Naive B cell (primary cell): Measurements from ENCODE around the gene SLC22A31. TPM values are rescaled to one million over a fixed set of nuclear protein-coding genes. Genes with fewer than 3 reads are reported as not detected.

Experiments used
- ATAC-seq, 2 donors: fragments of 150-1000 bp; cut with Tn5 transposase; 2 replicates each; pipeline ENCODE4 v1.10.0; 2021; ENCODE audit warnings: low read depth in 2 of 2, mild to moderate bottlenecking in 2 of 2, moderate library complexity in 2 of 2
- DNase-seq: peaks from one replicate; pipeline ENCODE4 v3.0.0; 2022
- H3K27ac Mint-ChIP-seq, 6 donors: one replicate each; pipeline ENCODE4 v1.8.0; 2020 to 2022; ENCODE audit warnings: mild to moderate bottlenecking in 6 of 6, mixed read lengths in 6 of 6, moderate library complexity in 5 of 6, inconsistent platforms in 2 of 6
- H3K27me3 Mint-ChIP-seq, 3 donors: one replicate each; pipeline ENCODE4 v1.8.0; 2021 to 2022; ENCODE audit warnings: mixed read lengths in 3 of 3, mild to moderate bottlenecking in 1 of 3
- H3K36me3 Mint-ChIP-seq, 2 donors: one replicate each; pipeline ENCODE4 v1.8.0; 2020 to 2022; ENCODE audit warnings: mixed read lengths in 2 of 2, inconsistent platforms in 1 of 2, mild to moderate bottlenecking in 1 of 2
- H3K4me1 Mint-ChIP-seq, 3 donors: one replicate each; pipeline ENCODE4 v1.8.0; 2020 to 2022; ENCODE audit warnings: mixed read lengths in 3 of 3, inconsistent platforms in 1 of 3, mild to moderate bottlenecking in 1 of 3, moderate library complexity in 1 of 3
- H3K4me3 Mint-ChIP-seq, 8 donors: one replicate each; pipeline ENCODE4 v1.8.0; 2020 to 2022; ENCODE audit warnings: mild to moderate bottlenecking in 8 of 8, mixed read lengths in 8 of 8, moderate library complexity in 8 of 8, inconsistent platforms in 2 of 8
- H3K9me3 Mint-ChIP-seq, 7 donors: one replicate each; pipeline ENCODE4 v1.8.0; 2020 to 2022; ENCODE audit warnings: mixed read lengths in 7 of 7, mild to moderate bottlenecking in 5 of 7, inconsistent platforms in 2 of 7, moderate library complexity in 1 of 7
- polyA plus RNA-seq, 6 donors: library from polyadenylated mRNA; unstranded; fragments of 300-500 nt; fragmentation: Illumina TruSeq; gene quantifications; one replicate each; pipeline ENCODE4 v1.2.3, GENCODE V29; 2021; ENCODE audit warnings: low read depth in 6 of 6

Gene SLC22A31
- polyA plus RNA-seq, 6 donors from 2014 or later: not detected

DNA sequence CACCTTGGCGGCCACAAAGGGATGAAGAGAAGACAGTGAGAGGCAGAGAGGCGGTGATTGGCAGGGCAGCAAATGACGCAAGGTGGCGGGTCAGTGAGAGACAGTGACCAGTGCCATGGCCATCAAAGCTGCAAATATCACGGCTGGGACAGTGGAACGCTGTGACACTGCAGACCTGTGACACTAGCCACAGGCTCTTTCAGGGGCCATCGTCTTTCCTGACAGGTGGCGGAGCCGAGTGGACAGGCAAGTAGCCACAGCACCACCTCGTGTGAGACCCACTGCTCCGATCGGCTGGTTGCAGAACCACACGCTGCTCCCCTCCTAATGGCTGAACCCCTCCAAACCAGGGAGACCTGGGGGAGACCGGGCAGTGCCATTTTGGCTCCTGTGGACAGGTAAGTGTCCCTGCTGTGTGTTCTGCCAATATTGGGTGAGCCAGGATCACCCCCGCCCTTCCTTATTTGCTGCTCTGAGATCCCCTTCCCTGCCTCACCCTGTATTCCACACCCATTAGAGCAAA, 9.2 kb upstream of the SLC22A31 start:
- Mint-ChIP-seq H3K4me1 (peaks cover 0 to 4% (median 0%) of the 10 kb centered on the region in 3 donors), H3K27me3 (peaks cover 19 to 34% (median 20%) of the 10 kb centered on the region in 3 donors), H3K27ac (no peak overlapping the region), H3K9me3 (no peaks in the 10 kb centered on the region), H3K4me3 (no peak overlapping the region), H3K36me3 (no peaks in the 10 kb centered on the region)
- DNase-seq: no peak
- no peak for ATAC-seq

DNA sequence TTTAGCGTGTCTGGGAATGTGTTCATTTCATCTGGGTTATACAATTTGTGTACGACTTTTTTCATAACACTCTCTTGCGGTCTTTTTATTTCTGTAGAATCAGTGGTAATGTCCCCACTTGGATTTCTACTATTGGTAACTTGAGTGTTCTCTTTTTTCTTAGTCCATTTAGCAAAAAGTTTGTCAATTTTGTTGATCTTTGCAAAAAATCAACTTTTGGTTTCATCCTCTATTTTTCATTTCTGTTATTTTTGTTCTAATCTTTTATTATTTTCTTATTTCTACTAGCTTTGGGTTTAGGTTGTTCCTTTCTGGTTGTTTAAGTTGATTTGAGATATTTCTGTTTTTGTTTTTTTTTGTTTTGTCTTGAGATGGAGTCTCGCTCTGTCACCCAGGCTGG, 7.7 kb upstream of the SLC22A31 start:
- H3K4me1 Mint-ChIP-seq: peaks cover 2 to 6% (median 3%) of the 10 kb centered on the region in 3 donors
- ATAC-seq: no peak
- peaks cover 34 to 50% (median 34%) of the 10 kb centered on the region in 3 donors for H3K27me3 Mint-ChIP-seq
- H3K4me3 Mint-ChIP-seq: no peak overlapping the region
- no peak overlapping the region for H3K27ac Mint-ChIP-seq
- no peak for DNase-seq
- H3K36me3 Mint-ChIP-seq: peaks cover 0 to 5% of the 10 kb centered on the region in 2 donors
- peaks cover 0 to 8% (median 3%) of the 10 kb centered on the region in 7 donors for H3K9me3 Mint-ChIP-seq

DNA sequence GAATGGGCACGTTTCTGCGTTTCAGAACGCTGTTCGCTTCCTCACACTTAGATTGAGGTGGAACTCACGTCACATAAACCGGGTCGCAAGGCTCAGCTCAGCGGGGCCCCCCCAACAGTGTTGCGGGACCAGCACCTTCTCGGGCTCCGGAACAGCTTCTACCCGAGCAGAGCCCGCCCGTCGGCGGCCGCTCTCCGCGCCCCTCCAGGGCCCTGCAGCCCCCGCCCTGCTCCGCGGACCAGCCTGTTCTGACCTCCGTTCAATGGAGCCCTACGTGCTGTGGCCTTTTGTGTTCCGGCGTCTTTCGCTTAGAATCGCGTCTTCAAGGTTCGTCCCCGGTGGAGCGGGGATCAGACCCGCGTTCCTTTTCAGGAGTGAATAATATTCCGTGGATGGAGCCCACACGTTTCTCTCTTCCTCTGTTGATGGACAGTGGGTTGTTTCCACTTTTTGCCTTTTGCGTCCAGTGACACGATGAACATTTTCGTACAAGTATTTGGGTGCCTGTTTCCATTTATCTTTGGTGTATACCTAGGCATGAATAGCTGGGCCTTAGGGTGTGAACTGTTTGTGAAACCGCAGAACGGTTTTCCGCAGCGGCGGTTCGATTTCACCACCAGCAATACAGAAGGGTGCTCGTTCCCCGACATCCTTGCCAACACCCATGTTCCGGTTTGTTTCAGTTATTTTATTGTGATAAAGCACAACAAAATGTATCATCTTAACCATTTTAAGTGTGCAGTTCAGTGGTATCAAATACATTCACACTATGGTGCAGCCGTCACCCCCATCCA, 2.3 kb upstream of the SLC22A31 start:
- Mint-ChIP-seq H3K4me3 (peak overlapping the region; percentile 22 to 85 (median 70)), H3K27me3 (peaks cover 24 to 73% (median 28%) of the 10 kb centered on the region in 3 donors)
- peak in 1 of 2 donors; percentile 9 for ATAC-seq

DNA sequence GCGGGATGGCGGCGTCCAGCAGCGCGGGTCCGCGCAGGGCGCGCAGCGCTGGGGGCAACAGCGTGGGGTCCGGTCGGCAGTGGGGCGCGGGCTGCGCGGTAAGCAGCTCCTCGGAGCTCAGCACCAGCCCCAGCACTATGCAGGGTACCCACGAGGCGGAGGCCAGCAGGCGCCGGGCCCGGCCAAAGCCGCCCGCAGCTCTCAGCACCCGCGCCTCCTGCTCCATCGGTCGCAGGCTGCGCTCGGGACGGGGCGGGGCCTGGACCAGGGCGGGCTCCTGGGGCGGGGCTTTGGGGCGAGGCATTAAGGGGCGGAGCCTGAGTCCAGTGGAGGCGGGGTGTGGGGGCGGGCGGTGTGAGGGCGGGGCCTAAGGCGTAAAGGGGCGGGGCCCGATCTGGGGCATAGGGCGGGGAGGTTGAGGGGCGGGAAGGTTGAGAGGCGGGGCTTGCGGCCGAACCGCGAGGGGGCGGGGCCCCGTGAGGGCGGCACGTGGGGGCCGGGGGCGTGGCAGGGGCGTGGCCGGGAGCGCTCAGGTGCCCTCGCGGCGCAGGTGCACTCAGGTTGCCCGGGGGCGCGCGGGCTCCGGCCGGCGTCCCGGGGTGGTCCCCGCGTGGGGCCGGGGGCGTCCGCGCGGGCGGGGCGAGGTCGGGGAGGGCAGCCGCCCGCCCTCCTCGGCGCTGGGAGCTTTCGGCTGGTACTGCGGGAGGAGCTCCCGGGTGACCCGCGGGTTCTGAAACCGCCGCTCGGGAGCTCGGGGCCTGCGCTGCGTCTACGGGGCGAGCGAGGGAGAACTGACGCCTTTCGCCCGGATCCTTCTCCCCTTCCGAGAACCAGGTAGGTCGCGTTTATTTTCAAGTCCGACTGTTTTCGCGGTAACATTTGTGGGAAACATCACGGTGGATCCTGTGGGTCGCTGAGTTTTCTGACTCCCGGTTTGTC, 1.4 kb upstream of the SLC22A31 start:
- Mint-ChIP-seq H3K9me3 (peaks cover 0 to 12% (median 7%) of the 10 kb centered on the region in 7 donors), H3K27ac (peak overlapping the region in 2 of 6 donors; percentile 11 to 28), H3K4me3 (peak overlapping the region; percentile 22 to 85 (median 70)), H3K4me1 (peaks cover 12 to 18% (median 14%) of the 10 kb centered on the region in 3 donors), H3K36me3 (peaks cover 0 to 8% of the 10 kb centered on the region in 2 donors), H3K27me3 (peaks cover 21 to 75% (median 35%) of the 10 kb centered on the region in 3 donors)
- DNase-seq (peak; percentile 71), ATAC-seq (peak; percentile 83 to 85)

More for the DNA sequence above, 2.3 kb upstream of the SLC22A31 start:
- H3K36me3 Mint-ChIP-seq: peaks cover 0 to 8% of the 10 kb centered on the region in 2 donors
- H3K9me3 Mint-ChIP-seq: peaks cover 0 to 12% (median 7%) of the 10 kb centered on the region in 7 donors
- H3K4me1 Mint-ChIP-seq: peaks cover 12 to 18% (median 14%) of the 10 kb centered on the region in 3 donors
- peak overlapping the region in 4 of 6 donors; percentile 23 to 83 (median 29) for H3K27ac Mint-ChIP-seq
- no peak for DNase-seq

DNA sequence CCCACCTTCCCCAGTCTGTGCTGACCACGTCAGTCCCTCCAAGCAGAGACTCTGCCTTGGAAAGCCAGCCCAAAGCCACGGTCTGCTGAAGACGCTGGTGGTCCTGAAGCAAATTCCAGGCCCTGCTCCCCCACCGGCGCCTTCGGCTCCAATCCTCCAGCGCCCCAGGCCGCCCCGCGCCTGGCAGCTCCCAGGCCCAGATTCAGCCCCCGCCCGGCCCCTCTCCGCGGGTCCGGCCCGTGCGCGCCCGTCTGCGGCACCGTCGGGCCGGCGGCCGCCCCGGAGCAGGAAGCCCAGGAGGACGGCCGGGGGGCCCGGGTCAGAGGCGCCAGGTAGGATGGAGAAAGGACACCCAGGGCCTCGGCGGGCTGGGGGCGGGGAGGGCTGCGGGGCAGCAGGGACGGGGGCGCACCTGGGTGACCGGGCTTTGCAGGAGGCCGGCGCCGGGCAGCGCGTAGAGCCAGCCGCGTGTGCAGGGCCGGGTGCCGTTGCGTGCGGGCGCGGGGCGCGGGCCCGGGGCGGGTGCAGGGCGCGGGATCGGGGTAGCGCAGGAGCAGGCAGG, 594 bp upstream of the SLC22A31 start:
- peaks cover 12 to 18% (median 14%) of the 10 kb centered on the region in 3 donors for H3K4me1 Mint-ChIP-seq
- ATAC-seq: no peak
- no peak overlapping the region for H3K27ac Mint-ChIP-seq
- no peak for DNase-seq
- H3K9me3 Mint-ChIP-seq: peaks cover 0 to 12% (median 7%) of the 10 kb centered on the region in 7 donors
- H3K27me3 Mint-ChIP-seq: peaks cover 17 to 71% (median 35%) of the 10 kb centered on the region in 3 donors
- H3K36me3 Mint-ChIP-seq: peaks cover 0 to 8% of the 10 kb centered on the region in 2 donors
- H3K4me3 Mint-ChIP-seq: peak overlapping the region in 6 of 8 donors; percentile 26 to 75 (median 59)

DNA sequence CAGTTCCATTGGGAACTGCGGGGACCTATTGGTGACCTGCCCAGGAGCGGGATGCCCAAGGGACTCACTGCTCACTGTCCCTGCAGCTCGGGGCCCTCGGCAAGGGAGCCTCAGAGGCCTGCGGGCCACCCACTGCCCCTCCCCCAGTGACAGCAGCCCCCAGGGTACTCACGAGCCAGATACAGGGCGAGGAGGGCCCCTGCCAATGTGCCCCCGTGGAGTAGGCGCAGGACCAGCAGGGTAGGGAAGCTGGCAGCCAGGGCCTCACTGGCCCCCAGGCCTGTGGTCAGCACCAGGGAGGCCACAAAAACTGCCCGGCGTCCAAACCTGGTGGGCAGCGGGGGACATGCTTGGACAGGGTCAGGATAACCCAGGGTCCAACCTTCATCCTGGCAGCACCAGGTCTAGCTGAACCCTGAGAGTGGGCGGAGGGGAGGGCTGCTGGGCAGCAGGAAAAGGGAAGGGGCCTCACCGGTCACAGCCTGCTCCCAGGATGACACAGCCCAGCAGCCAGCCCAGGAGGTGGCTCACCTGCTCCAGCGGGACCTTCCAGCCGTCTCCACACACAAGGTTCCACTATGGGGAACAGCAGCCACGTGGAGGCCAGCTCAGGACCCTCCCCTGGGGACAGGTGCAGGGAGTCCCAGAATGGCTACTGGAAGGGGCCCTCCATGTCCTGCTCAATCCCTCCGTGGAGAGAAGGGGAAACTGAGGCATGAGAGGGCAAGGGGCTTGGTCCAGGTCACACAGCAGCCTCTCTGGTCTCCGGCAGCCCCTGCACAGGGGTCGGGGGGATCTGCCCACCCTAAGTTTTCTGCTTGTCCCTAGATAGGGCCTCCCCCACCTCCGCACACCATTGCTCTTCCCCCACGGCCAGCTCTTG, 855 bp downstream of the SLC22A31 start:
- Mint-ChIP-seq H3K4me1 (peaks cover 12 to 18% (median 14%) of the 10 kb centered on the region in 3 donors), H3K36me3 (peaks cover 0 to 8% of the 10 kb centered on the region in 2 donors), H3K9me3 (peaks cover 0 to 12% (median 7%) of the 10 kb centered on the region in 7 donors), H3K27ac (no peak overlapping the region), H3K27me3 (peaks cover 17 to 68% (median 35%) of the 10 kb centered on the region in 3 donors), H3K4me3 (peak overlapping the region in 6 of 8 donors; percentile 16 to 53 (median 33))
- DNase-seq: no peak
- ATAC-seq: no peak

DNA sequence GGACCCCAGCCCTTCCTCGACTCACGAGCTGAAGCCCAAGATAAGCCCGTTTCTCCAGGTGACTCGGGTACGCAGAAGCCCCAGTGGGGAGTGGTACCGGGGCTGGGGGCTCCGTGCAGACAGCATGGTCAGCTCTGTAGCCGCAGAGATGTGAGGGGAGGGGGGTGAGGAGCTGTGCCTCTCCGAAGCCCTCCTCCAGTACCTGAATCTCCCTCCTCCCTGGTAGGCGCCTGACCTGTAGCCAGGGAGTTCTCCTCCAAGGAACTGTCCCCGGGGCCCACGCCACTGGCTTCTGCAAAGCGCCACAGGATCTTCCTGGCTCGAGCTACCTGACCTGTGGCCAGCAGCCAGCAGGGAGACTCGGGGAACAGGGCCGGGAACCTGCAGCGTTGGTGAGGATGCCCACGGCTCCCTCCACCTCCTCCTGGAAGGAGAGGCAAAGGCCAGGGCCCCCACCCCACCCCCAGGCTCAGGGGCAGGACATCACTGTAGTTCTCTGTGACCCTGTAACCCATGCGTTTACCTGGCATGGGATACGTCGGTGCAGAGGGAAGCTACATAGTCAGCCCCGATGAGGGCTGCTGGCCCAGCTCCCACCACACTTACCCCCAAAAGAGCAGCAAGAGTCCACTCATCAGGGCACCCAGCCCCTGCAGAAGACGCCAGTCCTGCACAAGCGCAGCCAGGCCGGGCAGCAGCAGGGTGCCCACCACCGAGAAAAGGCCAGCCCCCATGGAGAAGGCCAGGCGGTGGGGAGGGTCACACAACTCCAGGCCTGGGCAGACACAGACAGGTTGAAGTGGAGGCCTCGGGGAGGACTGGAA, 1.7 kb downstream of the SLC22A31 start:
- Mint-ChIP-seq H3K9me3 (peaks cover 0 to 10% (median 7%) of the 10 kb centered on the region in 7 donors), H3K27ac (peak overlapping the region in 1 of 6 donors; percentile 60), H3K4me1 (peaks cover 12 to 18% (median 14%) of the 10 kb centered on the region in 3 donors), H3K4me3 (peak overlapping the region in 3 of 8 donors; percentile 5 to 37 (median 6)), H3K36me3 (peaks cover 0 to 8% of the 10 kb centered on the region in 2 donors), H3K27me3 (peaks cover 10 to 60% (median 26%) of the 10 kb centered on the region in 3 donors)
- DNase-seq: no peak
- ATAC-seq: no peak

DNA sequence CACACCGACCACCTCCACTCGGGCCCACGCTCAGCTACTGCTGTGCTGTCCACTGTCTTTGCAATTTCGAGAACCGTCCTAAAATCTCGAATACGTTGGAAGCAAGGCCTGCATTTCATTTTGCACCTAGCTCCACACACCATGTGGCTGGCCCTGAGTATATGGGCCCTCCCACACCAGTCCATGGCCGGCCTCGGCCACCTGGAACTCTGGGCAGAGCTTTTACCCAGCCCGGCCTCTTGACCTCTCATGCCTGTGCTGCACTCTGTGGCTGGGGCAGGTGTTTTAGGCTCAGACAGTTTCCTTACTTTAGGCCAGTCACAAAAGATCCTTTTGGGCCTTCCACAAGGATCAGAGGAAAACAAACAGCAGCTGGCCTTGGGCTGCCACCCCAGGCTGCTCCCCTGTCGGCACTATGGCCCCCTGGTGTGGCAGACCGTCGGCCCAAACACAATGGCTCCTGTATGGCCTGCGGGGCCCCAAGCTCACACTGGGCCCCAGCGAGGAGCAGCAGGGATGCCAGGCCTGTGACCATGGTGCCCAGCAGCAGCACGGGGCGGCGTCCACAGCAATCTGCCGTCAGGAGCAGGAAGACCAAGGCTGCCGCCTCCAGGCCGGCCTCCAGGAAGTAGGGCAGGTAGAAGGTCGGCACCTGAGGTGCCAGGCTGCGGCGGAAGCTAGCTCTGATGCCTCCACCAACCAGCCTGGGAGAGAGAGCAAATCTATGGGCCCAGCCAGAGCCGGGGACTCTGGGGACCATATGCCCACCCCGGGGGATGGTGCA, 2.5 kb downstream of the SLC22A31 start:
- Mint-ChIP-seq H3K36me3 (peaks cover 0 to 2% of the 10 kb centered on the region in 2 donors), H3K27ac (no peak overlapping the region), H3K27me3 (peaks cover 2 to 52% (median 18%) of the 10 kb centered on the region in 3 donors), H3K9me3 (peaks cover 0 to 3% (median 2%) of the 10 kb centered on the region in 7 donors), H3K4me3 (no peak overlapping the region), H3K4me1 (peaks cover 9 to 14% (median 9%) of the 10 kb centered on the region in 3 donors)
- DNase-seq: no peak
- ATAC-seq: no peak

DNA sequence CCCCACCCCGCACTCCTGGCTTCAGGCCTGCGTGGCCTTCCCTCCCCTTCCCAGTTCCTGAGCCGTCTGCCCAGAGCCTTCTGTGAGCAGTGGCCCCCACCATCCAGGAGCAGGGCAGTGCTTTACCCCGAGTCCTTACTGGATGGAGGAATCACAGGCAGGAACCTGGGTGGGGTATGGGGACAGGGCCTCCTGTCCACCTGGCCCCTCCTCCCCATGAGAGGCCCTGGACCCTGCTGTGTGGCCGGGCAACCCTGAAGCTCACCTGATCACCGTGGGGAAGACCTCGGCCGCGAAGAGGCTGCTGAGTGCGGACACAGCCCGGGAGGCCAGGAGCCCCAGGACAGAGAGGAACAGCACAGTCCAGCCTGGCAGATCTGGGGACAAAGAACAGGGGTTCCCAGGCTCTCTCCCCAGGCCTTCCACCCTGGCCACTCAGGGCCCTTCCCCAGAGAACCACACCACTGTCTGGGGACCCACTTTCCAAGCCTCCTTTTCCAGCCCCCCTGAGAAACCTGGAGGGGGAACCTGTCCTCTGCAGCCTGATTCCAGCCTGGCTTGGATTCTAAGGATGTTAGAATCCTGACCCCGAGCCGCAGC, 3.2 kb downstream of the SLC22A31 start:
- no peaks in the 10 kb centered on the region for H3K9me3 Mint-ChIP-seq
- no peak for DNase-seq
- H3K36me3 Mint-ChIP-seq: no peaks in the 10 kb centered on the region
- no peak overlapping the region for H3K27ac Mint-ChIP-seq
- H3K27me3 Mint-ChIP-seq: peaks cover 0 to 46% (median 14%) of the 10 kb centered on the region in 3 donors
- no peak overlapping the region for H3K4me3 Mint-ChIP-seq
- ATAC-seq: no peak
- peaks cover 4 to 10% (median 9%) of the 10 kb centered on the region in 3 donors for H3K4me1 Mint-ChIP-seq

DNA sequence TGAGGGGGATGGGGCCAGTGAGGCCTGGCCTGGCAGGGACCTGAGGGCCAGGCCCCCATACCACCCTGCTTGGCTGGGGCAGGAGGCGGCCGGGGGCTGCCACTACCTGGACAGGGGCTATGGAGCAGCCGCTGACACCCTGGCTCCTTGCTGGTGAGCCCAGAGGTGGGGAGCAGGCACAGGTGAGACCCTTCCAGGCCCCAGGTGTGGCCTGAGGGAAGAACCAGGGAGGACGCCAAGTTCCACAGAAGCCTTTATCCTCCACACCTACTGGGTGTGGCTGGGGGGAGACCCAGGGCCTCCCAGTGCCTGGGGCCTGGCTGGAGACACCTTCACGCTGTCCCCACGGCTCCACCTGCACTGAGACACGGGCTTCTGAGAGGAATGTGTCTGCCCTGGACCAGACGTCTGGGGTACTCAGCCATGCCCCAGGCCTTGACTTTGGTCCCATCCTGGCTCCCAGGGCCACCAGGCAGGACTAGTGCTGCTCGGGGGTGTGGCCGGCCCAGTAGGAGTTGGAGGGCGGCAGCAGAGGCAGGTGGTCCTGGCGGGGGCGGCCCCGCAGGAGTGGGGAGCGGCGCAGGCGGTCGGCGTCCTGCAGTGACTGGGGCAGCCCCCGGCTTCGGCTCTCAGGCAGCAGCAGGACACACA, 4.7 kb downstream of the SLC22A31 start:
- Mint-ChIP-seq H3K4me1 (peaks cover 3 to 12% (median 8%) of the 10 kb centered on the region in 3 donors), H3K27me3 (peaks cover 0 to 45% (median 14%) of the 10 kb centered on the region in 3 donors), H3K4me3 (no peak overlapping the region), H3K36me3 (no peaks in the 10 kb centered on the region), H3K27ac (no peak overlapping the region), H3K9me3 (no peaks in the 10 kb centered on the region)
- DNase-seq (no peak), ATAC-seq (no peak)
